ENCODE measurements around the gene PCSK5. TPM values are rescaled to one million over a fixed set of nuclear protein-coding genes. Genes with fewer than 3 reads are reported as not detected.

PCSK5 gene
- total and polyA plus RNA-seq, 4 donors: 0.58 to 3.6 (median 0.82) TPM

GRCh38 chr9:76135902-76136301 is 245.4 kb downstream of the PCSK5 start:
- no peak for DNase-seq (ENCODE audit: low spot score)

GRCh38 chr9:76136986-76137385 is 246.5 kb downstream of the PCSK5 start:
- DNase-seq (ENCODE audit: low spot score): no peak

More at GRCh38 chr9:76135902-76136301, 245.4 kb downstream of the PCSK5 start:
- H3K27me3 ChIP-seq (ENCODE audit: control insufficient read depth in 4 of 4, insufficient read depth in 4 of 4, low read length in 3 of 4): no peaks in the 10 kb centered on the region
- TF ChIP-seq HNF4G (IDR thresholded peaks at IDR 0.05) (no peak), FOXA2 (IDR thresholded peaks at IDR 0.05) (no peak), RAD21 (IDR thresholded peaks at IDR 0.05) (no peak), FOXA1 (IDR thresholded peaks at IDR 0.05) (no peak), RXRA (IDR thresholded peaks at IDR 0.05) (no peak), EGR1 (IDR thresholded peaks at IDR 0.05; ENCODE audit: low read depth in 2 of 2) (no peak), TAF1 (conservative IDR thresholded peaks at IDR 0.05) (no peak), SP1 (IDR thresholded peaks at IDR 0.05) (no peak), YY1 (IDR thresholded peaks at IDR 0.05) (no peak), JUND (IDR thresholded peaks at IDR 0.05) (no peak), REST (IDR thresholded peaks at IDR 0.05) (no peak)
- no peaks in the 10 kb centered on the region for H3K4me1 ChIP-seq (ENCODE audit: control insufficient read depth in 4 of 4, insufficient read depth in 4 of 4, low read length in 3 of 4)
- H3K9ac ChIP-seq (ENCODE audit: low read depth in 1 of 2, low read length in 2 of 2): no peak overlapping the region
- H3K4me3 ChIP-seq (ENCODE audit: low read depth in 1 of 3, low read length in 3 of 3): no peak overlapping the region
- H3K27ac ChIP-seq (ENCODE audit: low read depth in 1 of 2, low read length in 2 of 2): no peak overlapping the region
- H3K36me3 ChIP-seq (ENCODE audit: control insufficient read depth in 4 of 4, insufficient read depth in 3 of 4, low read depth in 1 of 4, low read length in 3 of 4): no peaks in the 10 kb centered on the region
- H3K9me3 ChIP-seq (ENCODE audit: control insufficient read depth in 4 of 4, low read length in 3 of 4): no peaks in the 10 kb centered on the region
- 74% methylated on average over 5 of the region's 5 CpGs for WGBS

More at GRCh38 chr9:76136986-76137385, 246.5 kb downstream of the PCSK5 start:
- Histone ChIP-seq H3K9ac (ENCODE audit: low read depth in 1 of 2, low read length in 2 of 2) (no peak overlapping the region), H3K36me3 (ENCODE audit: control insufficient read depth in 4 of 4, insufficient read depth in 3 of 4, low read depth in 1 of 4, low read length in 3 of 4) (no peaks in the 10 kb centered on the region), H3K4me1 (ENCODE audit: control insufficient read depth in 4 of 4, insufficient read depth in 4 of 4, low read length in 3 of 4) (no peaks in the 10 kb centered on the region), H3K27me3 (ENCODE audit: control insufficient read depth in 4 of 4, insufficient read depth in 4 of 4, low read length in 3 of 4) (no peaks in the 10 kb centered on the region), H3K9me3 (ENCODE audit: control insufficient read depth in 4 of 4, low read length in 3 of 4) (no peaks in the 10 kb centered on the region), H3K4me3 (ENCODE audit: low read depth in 1 of 3, low read length in 3 of 3) (no peak overlapping the region), H3K27ac (ENCODE audit: low read depth in 1 of 2, low read length in 2 of 2) (no peak overlapping the region)
- TF ChIP-seq REST (IDR thresholded peaks at IDR 0.05) (no peak), HNF4A (conservative IDR thresholded peaks at IDR 0.05) (no peak), ZBTB33 (IDR thresholded peaks at IDR 0.05) (no peak), JUND (IDR thresholded peaks at IDR 0.05) (no peak), TAF1 (conservative IDR thresholded peaks at IDR 0.05) (no peak), YY1 (IDR thresholded peaks at IDR 0.05) (no peak), FOXA1 (IDR thresholded peaks at IDR 0.05) (no peak), HNF4G (IDR thresholded peaks at IDR 0.05) (no peak), RXRA (IDR thresholded peaks at IDR 0.05) (no peak), SP1 (IDR thresholded peaks at IDR 0.05) (no peak), FOXA2 (IDR thresholded peaks at IDR 0.05) (no peak), NR2F2 (IDR thresholded peaks at IDR 0.05) (no peak), ATF3 (IDR thresholded peaks at IDR 0.05) (no peak), GABPA (IDR thresholded peaks at IDR 0.05 in 1 of 2, conservative IDR thresholded peaks at IDR 0.05 in 1 of 2) (no peak)
- 45% methylated on average over 1 of the region's 1 CpG for WGBS
